Osteocyte (in vitro differentiated cells): Measurements from ENCODE around the gene GALNT9. TPM values are rescaled to one million over a fixed set of nuclear protein-coding genes. Genes with fewer than 3 reads are reported as not detected.

Source experiments
- DNase-seq: peaks from one replicate; pipeline ENCODE4 v3.0.0; 2021; ENCODE audit warnings: mixed read lengths; ENCODE audit not compliant: unreplicated experiment; ENCODE audit errors: extremely low spot score
- H3K27ac Mint-ChIP-seq: one replicate; pipeline ENCODE4 v1.8.0; 2021; ENCODE audit warnings: mild to moderate bottlenecking, mixed read lengths; ENCODE audit not compliant: unreplicated experiment
- H3K27me3 Mint-ChIP-seq: one replicate; pipeline ENCODE4 v1.8.0; 2021; ENCODE audit warnings: mixed read lengths; ENCODE audit not compliant: unreplicated experiment
- H3K36me3 Mint-ChIP-seq: one replicate; pipeline ENCODE4 v1.8.0; 2021; ENCODE audit warnings: mixed read lengths; ENCODE audit not compliant: unreplicated experiment
- H3K4me1 Mint-ChIP-seq: one replicate; pipeline ENCODE4 v1.8.0; 2021; ENCODE audit warnings: mixed read lengths; ENCODE audit not compliant: unreplicated experiment
- H3K4me3 Mint-ChIP-seq: one replicate; pipeline ENCODE4 v1.8.0; 2021; ENCODE audit warnings: mild to moderate bottlenecking, moderate library complexity, mixed read lengths; ENCODE audit not compliant: unreplicated experiment
- H3K9me3 Mint-ChIP-seq: one replicate; pipeline ENCODE4 v1.8.0; 2021; ENCODE audit warnings: mixed read lengths; ENCODE audit not compliant: unreplicated experiment
- total RNA-seq: library from RNA; stranded (reverse); gene quantifications from 2 replicates; pipeline ENCODE4 v1.2.1, GENCODE V29; 2021
- TF ChIP-seq, protein P1 (sequence below): fragments of 200-600 bp; sonication (generic); IDR thresholded peaks from 2 replicates; pipeline ENCODE4 v1.5.0; 2021; ENCODE audit warnings: antibody characterized with exemption, mild to moderate bottlenecking, moderate library complexity

The GALNT9 gene
- total RNA-seq, 1 donor from 2014 or later = not detected

DNA sequence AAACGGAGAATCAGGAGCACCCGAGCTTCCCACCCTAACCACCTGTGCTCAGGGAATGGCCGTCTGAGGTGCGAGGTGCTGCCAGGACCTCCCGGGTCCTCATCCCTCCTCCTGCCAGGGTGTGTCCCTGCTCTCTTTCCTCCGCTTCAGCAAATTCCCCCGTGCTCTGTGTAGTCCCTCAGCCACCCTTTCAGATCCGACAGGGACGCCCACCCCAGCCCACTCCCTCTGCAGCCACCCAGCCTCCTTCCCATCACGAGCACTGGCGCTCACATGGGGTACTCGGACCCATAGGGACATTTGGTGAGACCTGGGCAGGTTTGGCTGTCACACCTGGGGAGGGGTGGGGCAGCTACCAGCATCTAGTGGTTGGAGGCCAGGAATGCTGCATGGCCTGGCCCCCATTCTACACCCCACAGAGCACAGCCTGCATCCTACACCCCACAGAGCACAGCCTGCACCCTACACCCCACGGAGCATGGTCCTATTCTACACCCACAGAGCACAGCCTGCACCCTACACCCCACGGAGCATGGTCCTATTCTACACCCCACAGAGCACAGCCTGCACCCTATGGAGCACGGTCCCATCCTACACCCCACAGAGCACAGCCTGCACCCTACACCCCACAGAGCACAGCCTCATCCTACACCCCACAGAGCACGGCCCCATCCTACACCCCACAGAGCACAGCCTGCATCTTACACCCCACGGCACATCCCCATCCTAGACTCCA lies 12.7 kb downstream of the GALNT9 start:
- H3K27ac Mint-ChIP-seq = no peak overlapping the region
- no peak for DNase-seq
- TF ChIP-seq, protein P1, sequence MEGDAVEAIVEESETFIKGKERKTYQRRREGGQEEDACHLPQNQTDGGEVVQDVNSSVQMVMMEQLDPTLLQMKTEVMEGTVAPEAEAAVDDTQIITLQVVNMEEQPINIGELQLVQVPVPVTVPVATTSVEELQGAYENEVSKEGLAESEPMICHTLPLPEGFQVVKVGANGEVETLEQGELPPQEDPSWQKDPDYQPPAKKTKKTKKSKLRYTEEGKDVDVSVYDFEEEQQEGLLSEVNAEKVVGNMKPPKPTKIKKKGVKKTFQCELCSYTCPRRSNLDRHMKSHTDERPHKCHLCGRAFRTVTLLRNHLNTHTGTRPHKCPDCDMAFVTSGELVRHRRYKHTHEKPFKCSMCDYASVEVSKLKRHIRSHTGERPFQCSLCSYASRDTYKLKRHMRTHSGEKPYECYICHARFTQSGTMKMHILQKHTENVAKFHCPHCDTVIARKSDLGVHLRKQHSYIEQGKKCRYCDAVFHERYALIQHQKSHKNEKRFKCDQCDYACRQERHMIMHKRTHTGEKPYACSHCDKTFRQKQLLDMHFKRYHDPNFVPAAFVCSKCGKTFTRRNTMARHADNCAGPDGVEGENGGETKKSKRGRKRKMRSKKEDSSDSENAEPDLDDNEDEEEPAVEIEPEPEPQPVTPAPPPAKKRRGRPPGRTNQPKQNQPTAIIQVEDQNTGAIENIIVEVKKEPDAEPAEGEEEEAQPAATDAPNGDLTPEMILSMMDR = no peak
- no peak overlapping the region for H3K4me3 Mint-ChIP-seq
- H3K27me3 Mint-ChIP-seq = peaks cover 9% of the 10 kb centered on the region
- H3K4me1 Mint-ChIP-seq = no peaks in the 10 kb centered on the region
- H3K36me3 Mint-ChIP-seq = no peaks in the 10 kb centered on the region
- H3K9me3 Mint-ChIP-seq = peaks cover 4% of the 10 kb centered on the region

DNA sequence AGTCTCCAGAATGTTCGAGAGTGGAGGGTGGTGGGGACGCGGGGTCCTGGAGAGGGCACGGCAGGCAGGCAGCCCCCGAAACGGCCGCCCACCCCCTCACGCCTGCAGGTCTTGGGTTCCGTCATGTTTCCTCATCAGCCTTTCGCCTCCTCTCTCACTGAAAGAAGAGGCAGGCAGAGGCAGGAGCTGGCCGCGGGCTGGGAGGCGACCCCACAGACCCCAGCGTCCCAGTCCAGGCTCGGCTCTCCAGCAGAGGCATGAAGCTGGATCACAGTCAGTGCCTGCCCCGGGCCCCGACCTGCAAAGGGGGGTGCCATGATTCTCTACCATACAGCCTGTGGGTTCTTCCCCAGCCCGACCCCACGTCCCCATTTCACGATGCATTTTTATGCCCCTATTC lies 13.4 kb downstream of the GALNT9 start:
- Mint-ChIP-seq H3K9me3 (peaks cover 11% of the 10 kb centered on the region), H3K4me1 (no peaks in the 10 kb centered on the region), H3K4me3 (no peak overlapping the region), H3K27ac (no peak overlapping the region), H3K36me3 (no peaks in the 10 kb centered on the region), H3K27me3 (peaks cover 9% of the 10 kb centered on the region)
- DNase-seq = no peak
- TF ChIP-seq, protein P1 = no peak

DNA sequence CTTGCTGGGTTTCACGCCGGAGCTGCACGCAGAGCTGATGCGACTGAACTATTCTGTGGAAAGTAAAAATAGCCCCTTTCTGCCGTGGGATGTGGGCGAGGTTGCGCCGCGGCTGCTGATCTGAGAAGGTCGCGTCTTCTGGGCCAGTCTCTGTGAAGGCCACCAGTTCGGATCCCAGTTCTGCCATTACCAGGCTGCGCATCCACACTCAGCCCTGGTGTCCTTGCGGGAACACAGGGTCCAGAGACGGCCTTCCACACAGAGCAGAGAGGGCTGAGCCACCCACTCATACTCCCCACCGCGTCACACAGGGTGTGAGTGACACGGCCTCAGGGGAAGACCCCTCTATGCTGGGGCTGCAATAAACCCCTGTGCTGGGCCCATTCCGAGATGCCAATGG lies 13.9 kb downstream of the GALNT9 start:
- no peak overlapping the region for H3K4me3 Mint-ChIP-seq
- H3K9me3 Mint-ChIP-seq = peaks cover 13% of the 10 kb centered on the region
- H3K27me3 Mint-ChIP-seq = peaks cover 9% of the 10 kb centered on the region
- H3K4me1 Mint-ChIP-seq = no peaks in the 10 kb centered on the region
- no peak for DNase-seq
- H3K36me3 Mint-ChIP-seq = no peaks in the 10 kb centered on the region
- no peak overlapping the region for H3K27ac Mint-ChIP-seq
- TF ChIP-seq, protein P1 = no peak

DNA sequence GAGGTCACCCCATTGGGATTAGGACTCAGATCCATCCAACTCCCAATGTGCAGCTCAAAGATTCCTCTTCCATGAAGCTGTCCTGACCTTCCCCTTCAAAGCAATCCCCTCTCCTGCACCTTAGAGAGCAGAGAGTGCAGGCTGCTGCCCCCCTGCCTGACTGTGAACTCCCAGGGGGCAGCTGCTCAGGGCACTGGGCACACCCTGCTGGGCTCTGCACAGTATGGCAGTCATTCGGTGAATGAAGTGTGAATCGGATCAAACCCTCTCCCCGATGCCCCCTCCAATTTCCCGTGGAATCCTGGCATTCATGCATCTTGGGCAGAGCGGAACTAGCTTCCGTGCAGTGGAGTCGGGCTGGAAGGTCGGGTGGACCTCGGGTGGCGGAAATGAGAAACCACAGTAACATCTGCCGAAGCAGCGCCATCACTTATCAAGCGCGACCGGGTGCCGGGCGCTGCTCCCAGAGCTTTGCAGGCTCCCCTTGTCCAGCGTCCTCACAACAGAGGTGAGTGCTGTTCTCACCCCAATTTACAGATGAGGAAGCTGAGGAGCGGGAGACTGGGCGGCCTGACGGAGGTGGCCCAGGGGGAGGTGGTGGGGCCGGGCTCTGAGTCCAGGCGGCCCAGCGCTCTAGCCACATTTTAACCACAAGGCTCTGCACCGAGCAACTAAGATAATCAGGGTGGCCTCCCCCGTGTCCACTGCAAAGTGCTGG lies 14.7 kb downstream of the GALNT9 start:
- TF ChIP-seq, protein P1 = no peak
- DNase-seq = no peak
- Mint-ChIP-seq H3K4me3 (no peak overlapping the region), H3K27ac (no peak overlapping the region), H3K4me1 (no peaks in the 10 kb centered on the region), H3K36me3 (no peaks in the 10 kb centered on the region), H3K9me3 (peaks cover 13% of the 10 kb centered on the region), H3K27me3 (peaks cover 9% of the 10 kb centered on the region)

DNA sequence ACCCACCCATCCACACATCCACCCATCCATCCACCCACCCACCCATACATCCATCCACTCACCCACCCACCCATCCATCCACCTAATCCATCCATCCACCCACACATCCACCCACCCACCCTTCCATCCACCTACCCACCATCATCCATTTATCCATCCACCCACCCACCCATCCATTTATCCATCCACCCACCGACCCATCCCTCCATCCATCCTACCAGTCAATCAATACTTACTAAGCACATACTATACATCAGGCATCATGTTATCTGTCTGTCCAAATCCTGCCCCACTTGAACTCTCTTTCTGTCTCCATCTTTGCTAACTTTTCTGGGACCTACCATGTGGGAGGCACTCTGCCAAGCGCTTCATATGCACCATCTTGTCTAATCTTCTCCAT lies 15.4 kb downstream of the GALNT9 start:
- Mint-ChIP-seq H3K4me1 (no peaks in the 10 kb centered on the region), H3K36me3 (no peaks in the 10 kb centered on the region), H3K27me3 (peaks cover 9% of the 10 kb centered on the region), H3K9me3 (peaks cover 13% of the 10 kb centered on the region), H3K4me3 (no peak overlapping the region), H3K27ac (no peak overlapping the region)
- TF ChIP-seq, protein P1 = no peak
- DNase-seq = no peak
